SIG-M5 (cell line): ENCODE results near the gene PRMT2.

Source experiments
- DNase-seq: peaks from one replicate; lab custom pipeline; 2025; lab: John Stamatoyannopoulos, UW

The PRMT2 gene

GRCh38 chr21:46635324-46636180 is at the start of gene PRMT2:
Gene PRMT2, plus strand, starts transcription at chr21:46635674. Its CDS starts 1,278 bp downstream, at chr21:46636952.
- DNase-seq, result peak; percentile 65

GRCh38 chr21:46594276-46594675 is 41.2 kb upstream of the PRMT2 start:
- DNase-seq, result no peak

- DNase-seq, result no peak
These were observed 39.3 kb upstream of the PRMT2 start for GRCh38 chr21:46596201-46596600.

GRCh38 chr21:46597031-46597430 is 38.4 kb upstream of the PRMT2 start:
- no peak for DNase-seq

GRCh38 chr21:46597896-46598343 is 37.6 kb upstream of the PRMT2 start:
- no peak for DNase-seq

GRCh38 chr21:46598581-46599572 is 36.6 kb upstream of the PRMT2 start:
- no peak for DNase-seq

GRCh38 chr21:46600305-46600704 is 35.2 kb upstream of the PRMT2 start:
- DNase-seq, result no peak

GRCh38 chr21:46600978-46601377 is 34.5 kb upstream of the PRMT2 start:
- DNase-seq, result no peak

- no peak for DNase-seq
These were observed 32.2 kb upstream of the PRMT2 start for GRCh38 chr21:46603228-46603627.

- DNase-seq, result no peak
These were observed 31.0 kb upstream of the PRMT2 start for GRCh38 chr21:46604329-46604974.

- DNase-seq, result no peak
These were observed 30.3 kb upstream of the PRMT2 start, which contains the start of gene S100B for GRCh38 chr21:46604975-46605766. Gene S100B, minus strand, starts transcription at chr21:46605082. Its CDS starts 2,667 bp downstream, at chr21:46602415.

- peak; percentile 78 for DNase-seq
These were observed 29.6 kb upstream of the PRMT2 start for GRCh38 chr21:46605767-46606426.

GRCh38 chr21:46606427-46606813 is 29.1 kb upstream of the PRMT2 start:
- DNase-seq, result no peak

- DNase-seq, result no peak
These were observed 27.8 kb upstream of the PRMT2 start for GRCh38 chr21:46607636-46608035.

- no peak for DNase-seq
These were observed 26.8 kb upstream of the PRMT2 start for GRCh38 chr21:46608672-46609111.

GRCh38 chr21:46610018-46610701 is 25.3 kb upstream of the PRMT2 start:
- DNase-seq, result no peak

- no peak for DNase-seq
These were observed 22.1 kb upstream of the PRMT2 start for GRCh38 chr21:46613391-46613790.

GRCh38 chr21:46616050-46616449 is 19.4 kb upstream of the PRMT2 start:
- DNase-seq, result no peak

GRCh38 chr21:46616656-46617055 is 18.8 kb upstream of the PRMT2 start:
- DNase-seq, result no peak
